WTC11 (cell line): ENCODE results near the gene KIFBP. TPM values are rescaled to one million over a fixed set of nuclear protein-coding genes. Genes with fewer than 3 reads are reported as not detected.

Experiments
- ATAC-seq: fragments of 200-7000 bp; cut with Tn5 transposase; 2 replicates; pipeline ENCODE4 v1.10.0; 2021; ENCODE audit warnings: mild to moderate bottlenecking, moderate library complexity
- CTCF ChIA-PET: fragments of 300-600 bp; sonication (Branson Sonifier 250); formaldehyde crosslinking; loops from one replicate; lab custom pipeline; 2021; ENCODE audit warnings: antibody characterized with exemption; lab: Charles Lee
- POLR2A ChIA-PET: fragments of 350-600 bp; sonication (Branson Sonifier 250); formaldehyde crosslinking; loops from one replicate; lab custom pipeline; 2021; ENCODE audit warnings: antibody characterized with exemption; lab: Charles Lee
- DNase-seq: peaks from one replicate; pipeline ENCODE4 v3.0.0; 2021; ENCODE audit warnings: low spot score
- H3K27ac Mint-ChIP-seq: 2 replicates; pipeline ENCODE4 v1.8.0; 2021; ENCODE audit warnings: mixed read lengths
- H3K27me3 Mint-ChIP-seq: 2 replicates; pipeline ENCODE4 v1.8.0; 2021; ENCODE audit warnings: low read depth, mild to moderate bottlenecking, moderate library complexity, mixed read lengths
- H3K36me3 Mint-ChIP-seq: 2 replicates; pipeline ENCODE4 v1.8.0; 2021; ENCODE audit warnings: mixed read lengths
- H3K4me1 Mint-ChIP-seq: 2 replicates; pipeline ENCODE4 v1.8.0; 2022; ENCODE audit warnings: mixed read lengths
- H3K4me3 Mint-ChIP-seq: 2 replicates; pipeline ENCODE4 v1.8.0; 2021; ENCODE audit warnings: mild to moderate bottlenecking, moderate library complexity, mixed read lengths
- H3K9me3 Mint-ChIP-seq: 2 replicates; pipeline ENCODE4 v1.8.0; 2021; ENCODE audit warnings: mixed read lengths
- ATF3 ChIP-seq: sonication (generic); formaldehyde crosslinking; conservative IDR thresholded peaks from 2 replicates; pipeline ENCODE4 v1.8.1; 2022; ENCODE audit warnings: mild to moderate bottlenecking, missing genetic modification reagents
- CDX4 ChIP-seq: fragments of 250-450 bp; sonication (Bioruptor Pico); IDR thresholded peaks from 2 replicates; pipeline ENCODE4 v1.9.0; 2021; ENCODE audit warnings: moderate library complexity, mild to moderate bottlenecking, inconsistent platforms, borderline replicate concordance
- EMX1 ChIP-seq: fragments of 250-450 bp; sonication (Bioruptor Pico); IDR thresholded peaks from 2 replicates; pipeline ENCODE4 v1.8.0; 2021; ENCODE audit warnings: mild to moderate bottlenecking
- HMGA2 ChIP-seq: fragments of 250-450 bp; sonication (Bioruptor Pico); IDR thresholded peaks from 2 replicates; pipeline ENCODE4 v1.4.0; 2021; ENCODE audit warnings: mild to moderate bottlenecking, moderate library complexity
- MAX ChIP-seq: sonication (generic); formaldehyde crosslinking; IDR thresholded peaks from 2 replicates; pipeline ENCODE4 v1.8.0; 2022; ENCODE audit warnings: mild to moderate bottlenecking, missing genetic modification reagents
- RELA ChIP-seq: sonication (generic); formaldehyde crosslinking; IDR thresholded peaks from 2 replicates; pipeline ENCODE4 v1.8.1; 2022; ENCODE audit warnings: missing genetic modification reagents, mild to moderate bottlenecking, borderline replicate concordance
- STAT6 ChIP-seq: sonication (generic); formaldehyde crosslinking; conservative IDR thresholded peaks from 2 replicates; pipeline ENCODE4 v1.8.1; 2023; ENCODE audit warnings: mild to moderate bottlenecking, low read depth, missing genetic modification reagents, moderate library complexity
- total RNA-seq: library from RNA; stranded (reverse); gene quantifications from 3 replicates; pipeline ENCODE4 v1.2.3, GENCODE V29; 2021
- TF ChIP-seq, protein P1 (sequence below): sonication (generic); formaldehyde crosslinking; IDR thresholded peaks from 2 replicates; pipeline ENCODE4 v1.8.1; 2022; ENCODE audit warnings: mild to moderate bottlenecking, moderate library complexity, missing genetic modification reagents
- TF ChIP-seq, protein P2 (sequence below): sonication (generic); formaldehyde crosslinking; IDR thresholded peaks from 2 replicates; pipeline ENCODE4 v1.8.0; 2023; ENCODE audit warnings: missing genetic modification reagents, mild to moderate bottlenecking, borderline replicate concordance

The KIFBP gene
- total RNA-seq, 1 experiment from 2014 or later, result 31.2 TPM

DNA sequence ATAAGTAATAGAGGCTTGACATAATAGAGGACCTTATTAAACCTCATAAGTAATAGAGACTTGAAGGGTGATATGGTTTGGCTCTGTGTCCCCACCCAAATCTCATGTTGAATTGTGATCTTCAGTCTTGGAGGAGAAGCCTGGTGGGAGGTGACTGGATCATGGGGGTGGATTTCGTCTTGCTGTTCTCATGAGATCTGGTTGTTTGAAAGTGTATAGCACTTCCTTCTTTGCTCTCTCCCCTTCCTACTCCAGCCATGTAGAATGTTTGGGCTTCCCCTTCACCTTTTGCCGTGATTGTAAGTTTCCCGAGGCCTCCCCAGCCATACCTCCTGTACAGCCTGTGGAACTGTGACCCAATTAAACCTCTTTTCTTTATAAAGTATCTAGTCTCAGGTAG, 8.6 kb downstream of the KIFBP start:
- Mint-ChIP-seq H3K27me3 (no peaks in the 10 kb centered on the region), H3K36me3 (peaks cover 13% of the 10 kb centered on the region; the same call in 1 of the 2 replicates), H3K27ac (peak overlapping the region; percentile 72), H3K9me3 (no peaks in the 10 kb centered on the region), H3K4me1 (peaks cover 6% of the 10 kb centered on the region; the same call in 1 of the 2 replicates), H3K4me3 (no peak overlapping the region)
- TF ChIP-seq, protein P1, sequence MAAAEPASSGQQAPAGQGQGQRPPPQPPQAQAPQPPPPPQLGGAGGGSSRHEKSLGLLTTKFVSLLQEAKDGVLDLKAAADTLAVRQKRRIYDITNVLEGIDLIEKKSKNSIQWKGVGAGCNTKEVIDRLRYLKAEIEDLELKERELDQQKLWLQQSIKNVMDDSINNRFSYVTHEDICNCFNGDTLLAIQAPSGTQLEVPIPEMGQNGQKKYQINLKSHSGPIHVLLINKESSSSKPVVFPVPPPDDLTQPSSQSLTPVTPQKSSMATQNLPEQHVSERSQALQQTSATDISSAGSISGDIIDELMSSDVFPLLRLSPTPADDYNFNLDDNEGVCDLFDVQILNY, result no peak
- TF ChIP-seq HMGA2 (CRISPR knock-in tag) (no peak), CDX4 (CRISPR knock-in tag) (no peak), MAX (CRISPR knock-in tag) (no peak), STAT6 (CRISPR knock-in tag) (no peak), ATF3 (CRISPR knock-in tag) (no peak), EMX1 (no peak), RELA (CRISPR knock-in tag) (no peak)
- TF ChIP-seq, protein P2, sequence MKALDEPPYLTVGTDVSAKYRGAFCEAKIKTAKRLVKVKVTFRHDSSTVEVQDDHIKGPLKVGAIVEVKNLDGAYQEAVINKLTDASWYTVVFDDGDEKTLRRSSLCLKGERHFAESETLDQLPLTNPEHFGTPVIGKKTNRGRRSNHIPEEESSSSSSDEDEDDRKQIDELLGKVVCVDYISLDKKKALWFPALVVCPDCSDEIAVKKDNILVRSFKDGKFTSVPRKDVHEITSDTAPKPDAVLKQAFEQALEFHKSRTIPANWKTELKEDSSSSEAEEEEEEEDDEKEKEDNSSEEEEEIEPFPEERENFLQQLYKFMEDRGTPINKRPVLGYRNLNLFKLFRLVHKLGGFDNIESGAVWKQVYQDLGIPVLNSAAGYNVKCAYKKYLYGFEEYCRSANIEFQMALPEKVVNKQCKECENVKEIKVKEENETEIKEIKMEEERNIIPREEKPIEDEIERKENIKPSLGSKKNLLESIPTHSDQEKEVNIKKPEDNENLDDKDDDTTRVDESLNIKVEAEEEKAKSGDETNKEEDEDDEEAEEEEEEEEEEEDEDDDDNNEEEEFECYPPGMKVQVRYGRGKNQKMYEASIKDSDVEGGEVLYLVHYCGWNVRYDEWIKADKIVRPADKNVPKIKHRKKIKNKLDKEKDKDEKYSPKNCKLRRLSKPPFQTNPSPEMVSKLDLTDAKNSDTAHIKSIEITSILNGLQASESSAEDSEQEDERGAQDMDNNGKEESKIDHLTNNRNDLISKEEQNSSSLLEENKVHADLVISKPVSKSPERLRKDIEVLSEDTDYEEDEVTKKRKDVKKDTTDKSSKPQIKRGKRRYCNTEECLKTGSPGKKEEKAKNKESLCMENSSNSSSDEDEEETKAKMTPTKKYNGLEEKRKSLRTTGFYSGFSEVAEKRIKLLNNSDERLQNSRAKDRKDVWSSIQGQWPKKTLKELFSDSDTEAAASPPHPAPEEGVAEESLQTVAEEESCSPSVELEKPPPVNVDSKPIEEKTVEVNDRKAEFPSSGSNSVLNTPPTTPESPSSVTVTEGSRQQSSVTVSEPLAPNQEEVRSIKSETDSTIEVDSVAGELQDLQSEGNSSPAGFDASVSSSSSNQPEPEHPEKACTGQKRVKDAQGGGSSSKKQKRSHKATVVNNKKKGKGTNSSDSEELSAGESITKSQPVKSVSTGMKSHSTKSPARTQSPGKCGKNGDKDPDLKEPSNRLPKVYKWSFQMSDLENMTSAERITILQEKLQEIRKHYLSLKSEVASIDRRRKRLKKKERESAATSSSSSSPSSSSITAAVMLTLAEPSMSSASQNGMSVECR, result no peak
- ChIA-PET CTCF (no interaction called here), POLR2A (no interaction called here)
- ATAC-seq, result no peak
- DNase-seq, result no peak

DNA sequence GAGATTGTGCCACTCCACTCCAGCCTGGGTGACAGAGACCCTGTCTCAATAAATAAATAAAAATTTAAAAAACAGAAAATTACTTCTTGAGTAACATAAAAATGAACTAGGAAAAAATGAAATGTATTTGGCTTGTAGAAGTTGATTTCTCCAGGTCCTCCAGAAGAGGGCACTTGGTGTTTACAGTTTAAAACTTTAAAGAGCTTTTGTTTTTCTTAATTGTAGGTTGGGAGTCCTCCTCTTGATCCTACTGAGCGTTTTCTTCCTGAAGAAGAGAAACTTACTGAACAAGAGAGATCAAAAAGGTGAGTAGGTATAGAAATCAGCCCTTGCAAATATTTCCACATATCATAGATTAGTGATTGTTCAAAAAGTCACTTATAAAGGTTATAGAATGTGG, 16.2 kb downstream of the KIFBP start:
- H3K4me1 Mint-ChIP-seq, result no peaks in the 10 kb centered on the region
- H3K36me3 Mint-ChIP-seq, result peaks cover 16% of the 10 kb centered on the region; the same call in 1 of the 2 replicates
- no peaks in the 10 kb centered on the region for H3K27me3 Mint-ChIP-seq
- ATAC-seq (no peak), DNase-seq (no peak)
- H3K9me3 Mint-ChIP-seq, result no peaks in the 10 kb centered on the region
- TF ChIP-seq, protein P1, result no peak
- no peak for TF ChIP-seq RELA (CRISPR knock-in tag)
- ChIA-PET POLR2A (no interaction called here), CTCF (interaction anchor here (0.7 to 2.1 kb wide), 6 partner anchors 37 to 91 kb away, joined by 3 to 14 read pairs (median 3); partner anchors contain the start of genes DDX21 and SRGN)
- H3K4me3 Mint-ChIP-seq, result no peak overlapping the region
- H3K27ac Mint-ChIP-seq, result no peak overlapping the region
